Stimulated activated CD4-positive, alpha-beta T cell treated with anti-CD3 and anti-CD28 coated beads, Interleukin-4, amount 100 ng/mL, for 4 hours (primary cell): ENCODE measurements around the gene PLPP7.
A peak's percentile ranks its signal among the peaks of the same experiment; 100 is the strongest.
"Not testable (repeated sequence)": the region's sequence is repeated elsewhere in the genome, so short reads cannot be mapped to it uniquely, and the experiment has no call there.

ENCODE experiments used
- DNase-seq, 2 experiments: peaks; one replicate each; pipeline ENCODE4 v3.0.0-alpha.2; 2020

PLPP7 gene

GRCh38 chr9:131307974-131308373 is 18.5 kb downstream of the PLPP7 start:
- no peak for DNase-seq

GRCh38 chr9:131308452-131308851 is 18.9 kb downstream of the PLPP7 start:
- no peak for DNase-seq

- DNase-seq: no peak
These were observed 19.5 kb downstream of the PLPP7 start for GRCh38 chr9:131308906-131309529.

- no peak for DNase-seq
These were observed 20.2 kb downstream of the PLPP7 start for GRCh38 chr9:131309530-131310276.

- DNase-seq: peak; percentile 42 to 48
These were observed 21.5 kb downstream of the PLPP7 start for GRCh38 chr9:131310833-131311554.

- no peak for DNase-seq
These were observed 22.7 kb downstream of the PLPP7 start for GRCh38 chr9:131312246-131312645.

- no peak for DNase-seq
These were observed 23.6 kb downstream of the PLPP7 start for GRCh38 chr9:131312822-131313770.

- DNase-seq: no peak
These were observed 28.9 kb downstream of the PLPP7 start for GRCh38 chr9:131318231-131319085.

GRCh38 chr9:131319486-131319885 is 30.0 kb downstream of the PLPP7 start:
- DNase-seq: no peak

GRCh38 chr9:131320031-131320685 is 30.6 kb downstream of the PLPP7 start:
- no peak for DNase-seq

- DNase-seq: no peak
These were observed 34.1 kb downstream of the PLPP7 start for GRCh38 chr9:131323629-131324028.

GRCh38 chr9:131324736-131325679 is 35.5 kb downstream of the PLPP7 start:
- no peak for DNase-seq

GRCh38 chr9:131329241-131329641 is 39.7 kb downstream of the PLPP7 start:
- no peak for DNase-seq

GRCh38 chr9:131330814-131331600 is 41.5 kb downstream of the PLPP7 start:
- no peak for DNase-seq

GRCh38 chr9:131331996-131332395 is 42.5 kb downstream of the PLPP7 start:
- not testable (repeated sequence) for DNase-seq

- DNase-seq: no peak
These were observed 44.5 kb downstream of the PLPP7 start for GRCh38 chr9:131333771-131334628.

- no peak for DNase-seq
These were observed 45.3 kb downstream of the PLPP7 start for GRCh38 chr9:131334629-131335367.
